ENCODE results near the gene ZNF516.
"Not testable (repeated sequence)": the region's sequence is repeated elsewhere in the genome, so short reads cannot be mapped to it uniquely, and the experiment has no call there.

The ZNF516 gene, protein sequence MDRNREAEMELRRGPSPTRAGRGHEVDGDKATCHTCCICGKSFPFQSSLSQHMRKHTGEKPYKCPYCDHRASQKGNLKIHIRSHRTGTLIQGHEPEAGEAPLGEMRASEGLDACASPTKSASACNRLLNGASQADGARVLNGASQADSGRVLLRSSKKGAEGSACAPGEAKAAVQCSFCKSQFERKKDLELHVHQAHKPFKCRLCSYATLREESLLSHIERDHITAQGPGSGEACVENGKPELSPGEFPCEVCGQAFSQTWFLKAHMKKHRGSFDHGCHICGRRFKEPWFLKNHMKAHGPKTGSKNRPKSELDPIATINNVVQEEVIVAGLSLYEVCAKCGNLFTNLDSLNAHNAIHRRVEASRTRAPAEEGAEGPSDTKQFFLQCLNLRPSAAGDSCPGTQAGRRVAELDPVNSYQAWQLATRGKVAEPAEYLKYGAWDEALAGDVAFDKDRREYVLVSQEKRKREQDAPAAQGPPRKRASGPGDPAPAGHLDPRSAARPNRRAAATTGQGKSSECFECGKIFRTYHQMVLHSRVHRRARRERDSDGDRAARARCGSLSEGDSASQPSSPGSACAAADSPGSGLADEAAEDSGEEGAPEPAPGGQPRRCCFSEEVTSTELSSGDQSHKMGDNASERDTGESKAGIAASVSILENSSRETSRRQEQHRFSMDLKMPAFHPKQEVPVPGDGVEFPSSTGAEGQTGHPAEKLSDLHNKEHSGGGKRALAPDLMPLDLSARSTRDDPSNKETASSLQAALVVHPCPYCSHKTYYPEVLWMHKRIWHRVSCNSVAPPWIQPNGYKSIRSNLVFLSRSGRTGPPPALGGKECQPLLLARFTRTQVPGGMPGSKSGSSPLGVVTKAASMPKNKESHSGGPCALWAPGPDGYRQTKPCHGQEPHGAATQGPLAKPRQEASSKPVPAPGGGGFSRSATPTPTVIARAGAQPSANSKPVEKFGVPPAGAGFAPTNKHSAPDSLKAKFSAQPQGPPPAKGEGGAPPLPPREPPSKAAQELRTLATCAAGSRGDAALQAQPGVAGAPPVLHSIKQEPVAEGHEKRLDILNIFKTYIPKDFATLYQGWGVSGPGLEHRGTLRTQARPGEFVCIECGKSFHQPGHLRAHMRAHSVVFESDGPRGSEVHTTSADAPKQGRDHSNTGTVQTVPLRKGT

DNA sequence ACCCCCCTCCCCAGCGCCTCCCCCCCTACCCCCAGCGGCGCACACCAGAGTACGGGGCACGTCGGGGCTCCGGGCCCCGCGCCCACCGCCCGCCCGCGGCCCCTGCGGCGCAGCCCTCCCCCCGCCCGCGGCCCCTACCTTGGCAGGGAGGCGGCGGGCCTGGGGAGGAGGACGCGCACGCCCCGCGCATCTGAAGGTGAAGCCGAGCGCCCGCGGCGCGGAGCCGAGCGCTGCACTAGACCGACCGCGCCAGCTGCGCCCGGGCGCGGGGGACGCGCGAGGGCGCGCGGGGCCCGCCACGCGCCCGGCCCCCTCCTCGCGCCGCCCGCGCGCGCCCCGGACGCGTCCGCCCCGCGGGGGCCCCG, at the start of gene ZNF516:
ZNF516 (minus strand) TSS at position 237 of the 365 bp plus-strand sequence. CDS start 52,188 bp downstream, outside the sequence.
- DNase-seq (ENCODE audit: low spot score) = peak; percentile 51

- no peak for DNase-seq (ENCODE audit: low spot score)
Measured at GRCh38 chr18:76538846-76539245, 43.8 kb upstream of the ZNF516 start.

DNA sequence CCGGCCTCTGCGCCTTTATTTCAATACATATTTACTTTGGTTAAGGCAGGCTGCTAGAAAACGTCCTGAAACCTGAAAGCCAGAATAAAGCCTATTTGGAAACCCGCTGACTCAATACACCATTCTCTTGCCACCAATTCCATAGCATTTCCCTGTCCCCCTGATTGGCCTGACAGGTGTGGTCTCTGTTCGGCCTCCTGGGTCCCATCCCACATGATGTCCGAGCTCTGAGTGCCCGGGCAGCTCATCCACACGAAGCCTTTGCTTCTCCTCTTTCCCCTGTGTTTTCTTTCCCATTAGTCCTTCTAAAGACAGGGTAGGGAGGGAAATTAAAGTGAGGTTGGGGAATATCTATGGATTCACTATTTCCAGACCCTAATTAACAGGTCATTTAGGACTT, 42.6 kb upstream of the ZNF516 start:
- DNase-seq (ENCODE audit: low spot score) = no peak

- DNase-seq (ENCODE audit: low spot score) = not testable (repeated sequence)
Measured at GRCh38 chr18:76536593-76536992, 41.6 kb upstream of the ZNF516 start.

DNA sequence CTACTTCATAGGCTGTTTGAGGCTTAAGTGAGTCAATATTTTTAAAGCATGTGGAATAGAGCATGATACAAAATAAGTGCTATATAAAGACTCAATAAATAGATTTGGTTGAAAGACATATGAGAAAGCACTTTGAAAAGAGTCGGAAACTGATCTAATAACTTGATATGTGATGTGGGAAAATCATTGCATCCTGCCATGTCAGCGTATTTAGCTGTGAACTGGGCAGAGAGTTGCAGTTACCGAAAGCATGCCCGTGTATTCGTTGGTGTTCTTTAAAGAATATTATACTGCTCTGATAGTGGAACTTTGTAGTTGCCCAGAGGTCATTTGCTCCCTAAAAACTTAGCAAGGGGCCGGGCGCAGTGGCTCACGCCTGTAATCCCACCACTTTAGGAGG, 37.8 kb upstream of the ZNF516 start:
- no peak for DNase-seq (ENCODE audit: low spot score)

DNA sequence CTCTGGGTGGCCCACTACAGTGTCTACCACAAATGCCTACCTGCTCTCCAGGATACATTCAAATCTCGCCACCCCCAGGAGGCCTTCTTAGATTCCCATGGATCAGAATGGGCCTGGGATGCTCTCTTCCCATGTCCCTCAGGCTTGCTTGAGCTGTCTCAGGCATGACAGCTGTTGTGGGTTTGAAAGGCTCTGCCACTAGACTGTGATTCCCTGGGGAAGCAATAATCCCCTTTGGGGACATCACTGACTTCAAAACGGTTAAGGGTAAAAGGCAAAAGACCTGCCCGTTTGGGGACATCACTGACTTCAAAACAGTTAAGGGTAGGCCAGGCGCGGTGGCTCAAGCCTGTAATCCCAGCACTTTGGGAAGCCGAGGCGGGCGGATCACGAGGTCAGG, 35.8 kb upstream of the ZNF516 start:
- no peak for DNase-seq (ENCODE audit: low spot score)

GRCh38 chr18:76530391-76530790, 35.3 kb upstream of the ZNF516 start:
- no peak for DNase-seq (ENCODE audit: low spot score)

GRCh38 chr18:76529433-76529811, 34.4 kb upstream of the ZNF516 start:
- DNase-seq (ENCODE audit: low spot score) = no peak

DNA sequence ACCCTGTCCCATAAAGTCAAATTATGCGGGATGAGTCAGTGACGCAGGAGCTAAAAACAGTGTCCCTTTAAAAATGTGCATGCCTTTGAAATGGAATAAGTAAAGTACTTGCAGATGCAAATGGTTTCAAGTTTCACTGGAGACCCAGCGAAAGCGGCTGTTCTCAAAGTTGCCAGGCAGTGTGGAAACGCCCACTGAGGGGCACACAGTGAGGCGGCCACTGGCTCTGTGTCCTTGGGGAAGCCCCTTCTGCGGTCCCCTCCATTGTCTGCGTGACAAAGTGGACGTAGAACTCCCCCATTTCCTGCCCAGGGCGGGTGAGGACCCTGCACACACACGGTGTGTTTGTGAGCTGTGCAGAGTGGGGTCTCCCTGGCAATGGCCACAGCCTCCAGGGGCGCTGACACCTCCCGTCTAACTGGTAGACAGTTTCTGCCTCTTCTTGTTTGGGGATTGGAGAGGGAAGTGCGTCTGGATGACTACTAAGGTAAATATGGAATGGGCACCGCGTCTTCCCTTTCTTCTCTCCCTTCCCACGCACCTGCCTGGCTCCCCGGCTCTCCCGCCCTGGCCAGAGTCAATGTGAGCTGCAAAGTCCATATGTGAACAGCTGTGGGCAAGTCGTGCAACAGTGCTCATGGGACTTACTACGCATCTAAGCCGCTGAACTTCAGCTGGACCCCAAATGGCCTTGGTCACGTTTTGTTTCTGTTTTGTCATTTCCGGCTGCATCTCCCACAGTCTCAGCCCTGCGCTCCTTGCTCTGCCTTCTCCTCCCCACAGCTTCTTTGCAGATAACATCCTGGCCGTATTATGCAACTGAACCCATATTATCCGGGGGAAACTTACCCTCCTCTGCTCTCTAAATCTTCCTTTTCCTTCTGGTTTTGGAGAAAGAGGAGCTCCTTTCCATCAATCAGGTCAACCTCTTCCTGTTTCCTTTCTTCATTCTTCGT, 33.7 kb upstream of the ZNF516 start:
- DNase-seq (ENCODE audit: low spot score) = peak; percentile 33

DNA sequence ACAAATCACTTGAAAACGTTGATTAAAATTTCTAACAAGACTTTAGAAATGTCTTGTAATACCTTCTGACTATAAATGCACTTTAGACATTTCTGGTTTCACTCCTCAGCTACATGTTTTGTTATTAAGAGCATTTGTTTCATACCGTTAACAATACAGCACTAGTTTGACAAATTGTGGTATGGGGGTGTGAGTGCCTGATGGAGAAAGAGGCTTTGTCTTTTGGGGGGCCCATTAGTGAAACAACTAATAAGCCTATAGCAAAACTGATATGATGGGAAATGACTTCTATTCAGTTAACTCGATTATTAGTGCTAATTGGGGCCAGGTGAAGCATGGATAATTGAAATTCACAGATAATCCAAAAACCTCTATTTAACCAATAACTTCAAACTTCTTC, 30.9 kb upstream of the ZNF516 start:
- no peak for DNase-seq (ENCODE audit: low spot score)

DNA sequence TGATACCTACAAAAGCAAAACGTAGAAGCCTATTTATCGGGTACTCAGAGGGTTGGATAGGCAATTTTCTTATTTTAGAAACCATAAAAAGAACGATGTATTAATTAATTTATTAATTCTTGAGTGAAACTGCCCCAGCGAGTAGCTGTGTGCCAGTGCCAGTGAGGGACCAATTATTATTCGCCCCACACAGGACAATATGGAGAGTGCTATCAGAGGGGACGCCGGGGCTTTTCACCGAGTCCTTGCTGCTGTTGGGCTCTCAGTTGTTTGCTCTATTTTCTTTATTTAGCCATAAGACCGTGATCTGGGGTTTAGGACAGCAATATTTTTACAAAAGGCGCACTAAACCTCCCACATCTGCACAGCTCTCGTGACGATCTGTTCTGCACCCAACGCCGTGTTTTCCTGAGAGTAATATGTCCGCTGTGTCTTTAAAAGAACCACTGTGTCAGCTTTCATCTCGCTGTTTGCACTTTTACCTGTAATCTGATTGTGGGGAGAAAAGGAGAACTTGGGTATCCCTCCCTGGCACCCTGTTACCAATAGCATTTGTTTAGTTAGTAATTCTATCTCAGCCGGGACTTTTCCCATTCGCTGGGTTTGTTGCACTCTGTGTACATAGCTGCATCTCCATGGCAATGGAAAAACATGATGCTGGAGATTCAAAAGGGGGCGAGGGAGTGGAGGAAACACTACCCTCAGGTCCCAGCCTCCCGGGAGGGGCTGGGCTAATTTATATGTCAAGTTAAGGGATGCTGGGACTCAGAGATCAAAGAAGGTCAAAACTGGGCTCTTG, 30.1 kb upstream of the ZNF516 start:
- peak; percentile 81 for DNase-seq (ENCODE audit: low spot score)

DNA sequence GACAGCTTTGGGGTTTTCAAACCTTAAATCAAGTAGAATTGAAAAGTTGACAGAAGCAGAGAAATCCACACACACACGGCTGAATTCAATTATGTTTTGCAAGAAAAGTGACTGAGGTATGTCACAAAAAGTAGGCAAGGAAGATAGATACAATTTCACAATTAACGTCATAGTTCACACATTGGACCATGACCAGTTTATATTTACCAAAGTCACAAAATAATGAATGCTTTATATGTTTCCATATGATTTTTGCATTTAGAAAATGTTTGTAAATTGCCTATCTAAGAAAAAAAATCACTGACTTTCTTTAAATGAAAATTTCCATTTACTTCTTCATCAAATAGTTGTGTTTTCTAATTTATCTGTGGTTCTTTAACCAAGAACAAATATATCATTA, 29.4 kb upstream of the ZNF516 start:
- no peak for DNase-seq (ENCODE audit: low spot score)

GRCh38 chr18:76522551-76522950, 27.5 kb upstream of the ZNF516 start:
- DNase-seq (ENCODE audit: low spot score) = no peak

DNA sequence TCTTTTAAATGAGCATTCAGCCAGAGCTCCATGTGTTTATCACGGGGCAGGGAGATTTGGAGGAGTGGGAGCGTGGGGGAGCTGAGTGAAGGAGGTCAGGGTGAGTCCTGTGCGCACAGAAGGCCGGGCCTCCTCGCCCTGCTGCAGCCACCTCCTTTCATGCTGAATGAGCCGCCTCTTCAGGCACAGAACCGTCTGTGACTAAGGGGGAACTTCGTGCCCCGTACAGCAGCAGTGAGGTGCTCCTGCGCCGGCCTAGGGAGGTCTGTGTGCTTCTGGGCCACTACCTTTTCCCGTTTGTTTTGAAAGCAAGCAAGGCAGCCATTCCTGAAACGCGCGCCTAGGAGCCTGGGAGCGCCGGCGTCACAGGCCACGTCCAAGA, 27.1 kb upstream of the ZNF516 start:
- DNase-seq (ENCODE audit: low spot score) = no peak

DNA sequence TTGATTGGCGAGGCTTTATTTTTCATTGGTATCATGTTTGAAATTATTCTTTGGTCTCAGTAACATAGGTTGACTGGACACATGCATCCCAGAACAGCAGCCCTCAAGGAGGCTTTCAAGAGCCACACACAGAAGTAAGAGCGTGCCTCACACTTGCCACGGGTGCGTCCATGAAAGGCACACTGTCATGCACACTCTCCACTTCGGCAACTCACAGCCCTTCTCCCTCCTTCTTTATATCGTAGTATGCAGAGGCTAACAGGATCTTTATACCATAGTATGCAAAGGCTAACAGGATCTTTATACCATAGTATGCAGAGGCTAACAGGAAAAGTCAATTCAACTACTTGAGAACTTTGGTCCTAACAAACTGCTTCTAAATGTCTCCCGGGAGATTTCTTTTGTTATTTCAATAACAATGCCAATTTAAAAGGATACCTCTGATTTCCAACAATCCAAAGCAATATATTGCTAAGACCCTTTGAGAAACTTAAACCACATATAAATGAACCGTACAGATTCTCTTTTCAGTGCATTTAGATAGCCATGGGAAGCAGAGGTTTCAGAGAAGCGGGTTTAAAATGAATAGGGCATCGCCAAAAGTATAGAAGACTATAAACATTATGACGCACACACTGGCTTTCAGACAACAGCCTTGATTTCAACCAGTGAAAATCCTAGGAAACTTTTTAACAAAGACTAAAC, 26.5 kb upstream of the ZNF516 start:
- no peak for DNase-seq (ENCODE audit: low spot score)

DNA sequence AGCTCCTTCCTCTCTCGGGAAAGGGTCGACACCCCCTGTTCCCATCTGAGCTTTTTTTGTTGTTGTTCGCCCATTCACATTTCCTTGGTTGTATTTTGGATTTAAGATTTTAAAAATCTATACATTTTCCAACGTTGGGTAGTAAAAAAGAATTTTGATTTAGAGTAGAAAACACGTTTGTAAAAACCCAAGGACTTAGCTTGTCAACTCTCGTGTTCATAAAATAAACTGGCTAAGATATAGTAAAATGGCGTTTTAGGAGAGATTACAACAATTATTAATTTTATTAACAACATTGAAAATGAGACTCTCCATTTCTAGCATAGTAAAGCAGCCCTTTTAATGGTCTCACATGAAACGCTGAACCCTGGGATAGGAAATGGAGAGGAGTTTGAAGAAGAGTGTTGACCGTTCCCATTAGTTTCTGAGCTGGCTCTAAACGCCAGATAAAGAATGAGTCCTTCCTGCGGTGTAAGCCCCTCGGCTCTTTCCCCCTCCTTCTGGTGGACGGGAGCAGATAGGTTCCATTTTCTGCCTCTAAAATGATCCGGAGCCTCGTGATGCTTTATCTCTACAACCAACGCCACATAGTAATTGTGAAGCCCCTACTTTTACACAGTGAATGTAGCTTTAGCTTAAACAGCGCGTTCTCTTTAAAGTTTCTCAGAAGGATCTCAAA, 24.0 kb upstream of the ZNF516 start:
- no peak for DNase-seq (ENCODE audit: low spot score)

GRCh38 chr18:76518123-76518859, 23.2 kb upstream of the ZNF516 start:
- DNase-seq (ENCODE audit: low spot score) = peak; percentile 44

DNA sequence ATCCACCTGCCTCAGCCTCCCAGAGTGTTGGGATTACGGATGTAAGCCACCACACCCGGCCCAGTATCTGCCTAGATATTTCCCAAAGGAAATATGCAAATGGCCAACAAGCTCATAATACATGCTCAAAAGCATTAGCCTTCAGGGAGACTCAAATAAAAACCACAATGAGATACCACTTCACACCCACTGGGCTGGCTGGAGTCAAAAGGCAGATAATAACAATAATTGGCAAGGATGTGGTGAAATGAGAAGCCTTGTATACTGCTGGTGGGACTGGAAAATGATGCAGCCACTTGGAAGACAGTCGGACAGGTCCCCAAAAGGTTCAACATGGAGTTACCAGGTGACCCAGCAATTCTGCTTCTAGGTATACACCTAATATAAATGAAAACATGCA, 20.5 kb upstream of the ZNF516 start:
- no peak for DNase-seq (ENCODE audit: low spot score)

DNA sequence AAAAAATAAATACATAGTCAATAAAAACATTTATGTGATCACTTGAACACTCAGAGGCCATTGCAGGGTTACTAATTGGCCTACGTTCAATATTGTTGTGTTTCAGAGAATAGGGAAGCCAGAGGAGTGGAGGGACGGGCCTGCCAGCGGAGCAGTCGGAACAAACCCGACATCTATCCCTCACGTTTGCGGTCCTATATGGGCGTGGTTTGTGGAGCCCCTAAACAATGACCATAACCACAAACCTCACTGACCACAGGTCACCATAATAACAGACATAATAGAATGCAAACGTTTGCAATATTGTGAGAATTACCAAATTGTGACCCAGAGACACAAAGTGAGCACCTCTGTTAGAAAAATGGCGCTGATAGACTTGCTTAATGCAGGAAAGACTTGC, 19.5 kb upstream of the ZNF516 start:
- DNase-seq (ENCODE audit: low spot score) = no peak

All from AG08396 (cell line).